HG03565 (cell line): ENCODE data around the gene HDAC5.
"Not testable (repeated sequence)": the region's sequence is repeated elsewhere in the genome, so short reads cannot be mapped to it uniquely, and the experiment has no call there.

Source experiments
- ATAC-seq: cut with Tn5 transposase; IDR thresholded peaks from one replicate; pipeline ENCODE4 v1.9.1; 2021; ENCODE audit warnings: mild to moderate bottlenecking, moderate library complexity; ENCODE audit not compliant: unreplicated experiment

The HDAC5 gene

GRCh38 chr17:44112284-44113280 is 10.9 kb downstream of the HDAC5 start:
- ATAC-seq, result no peak

- ATAC-seq, result no peak
These were observed 11.7 kb downstream of the HDAC5 start for GRCh38 chr17:44111777-44112176.

- ATAC-seq, result no peak
These were observed 12.4 kb downstream of the HDAC5 start for GRCh38 chr17:44110823-44111633.

- no peak for ATAC-seq
These were observed 13.3 kb downstream of the HDAC5 start for GRCh38 chr17:44110011-44110686.

- no peak for ATAC-seq
These were observed 14.2 kb downstream of the HDAC5 start for GRCh38 chr17:44109312-44109630.

- ATAC-seq, result no peak
These were observed 14.8 kb downstream of the HDAC5 start for GRCh38 chr17:44108440-44109311.

- ATAC-seq, result no peak
These were observed 16.6 kb downstream of the HDAC5 start for GRCh38 chr17:44106801-44107200.

- no peak for ATAC-seq
These were observed 17.5 kb downstream of the HDAC5 start for GRCh38 chr17:44105941-44106340.

- no peak for ATAC-seq
These were observed 18.0 kb downstream of the HDAC5 start for GRCh38 chr17:44105483-44105882.

- ATAC-seq, result no peak
These were observed 20.4 kb downstream of the HDAC5 start for GRCh38 chr17:44102849-44103622.

GRCh38 chr17:44101858-44102257 is 21.6 kb downstream of the HDAC5 start:
- ATAC-seq, result not testable (repeated sequence)

GRCh38 chr17:44097110-44097958 is 26.1 kb downstream of the HDAC5 start:
- ATAC-seq, result no peak

- ATAC-seq, result no peak
These were observed 27.6 kb downstream of the HDAC5 start for GRCh38 chr17:44095647-44096496.

- ATAC-seq, result no peak
These were observed 28.1 kb downstream of the HDAC5 start for GRCh38 chr17:44095388-44095646.

GRCh38 chr17:44094701-44095387 is 28.6 kb downstream of the HDAC5 start:
- ATAC-seq, result no peak

- no peak for ATAC-seq
These were observed 30.1 kb downstream of the HDAC5 start for GRCh38 chr17:44093231-44093900.

- ATAC-seq, result no peak
These were observed 31.4 kb downstream of the HDAC5 start for GRCh38 chr17:44092051-44092450.
